ENCODE data around the gene WDR77.

Gene WDR77

DNA sequence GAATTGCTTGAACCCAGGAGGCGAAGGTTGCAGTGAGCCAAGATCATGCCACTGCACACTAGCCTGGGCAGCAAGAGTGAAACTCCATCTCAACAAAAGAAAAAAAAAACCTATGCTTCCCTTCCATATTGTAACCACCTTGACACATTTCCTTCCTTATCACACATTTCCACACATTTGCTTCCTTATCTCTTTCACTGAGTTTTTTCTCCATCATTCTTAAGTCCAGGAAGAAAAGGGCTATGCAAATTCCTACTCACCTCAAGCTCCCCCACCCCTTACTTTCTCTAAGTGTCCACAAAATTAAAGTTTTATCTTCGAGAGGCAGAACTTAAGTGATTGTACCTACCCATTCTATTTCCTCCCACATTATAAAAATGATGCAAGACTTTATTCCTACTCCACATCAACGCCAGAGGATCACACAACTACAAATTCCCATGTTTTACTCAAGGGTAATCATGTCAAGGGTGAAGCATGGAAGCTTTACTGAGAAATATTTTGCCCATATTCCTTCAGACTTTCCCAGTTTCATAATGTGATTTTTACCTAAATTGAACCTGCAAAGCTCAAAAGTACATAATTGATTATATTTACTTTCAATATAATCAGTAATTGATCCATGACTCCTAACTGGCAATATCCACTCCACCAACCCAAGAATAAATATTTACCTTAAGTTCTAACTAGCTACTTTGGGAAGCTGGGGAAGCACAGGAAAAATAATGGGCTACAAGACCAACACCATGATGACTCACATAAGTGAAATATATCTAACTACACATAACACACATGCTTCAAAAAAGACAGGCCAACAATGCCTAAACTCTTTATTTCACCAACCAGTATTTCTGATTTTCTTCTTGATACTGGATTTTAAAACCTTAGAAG, 9.3 kb downstream of the WDR77 start:
- DNase-seq (ENCODE audit: low spot score) = no peak
- in situ Hi-C loops (cut with MboI; ENCODE audit: low sequenced_read_pairs, unreplicated experiment) = no loop called here
- TF ChIP-seq, protein P1, sequence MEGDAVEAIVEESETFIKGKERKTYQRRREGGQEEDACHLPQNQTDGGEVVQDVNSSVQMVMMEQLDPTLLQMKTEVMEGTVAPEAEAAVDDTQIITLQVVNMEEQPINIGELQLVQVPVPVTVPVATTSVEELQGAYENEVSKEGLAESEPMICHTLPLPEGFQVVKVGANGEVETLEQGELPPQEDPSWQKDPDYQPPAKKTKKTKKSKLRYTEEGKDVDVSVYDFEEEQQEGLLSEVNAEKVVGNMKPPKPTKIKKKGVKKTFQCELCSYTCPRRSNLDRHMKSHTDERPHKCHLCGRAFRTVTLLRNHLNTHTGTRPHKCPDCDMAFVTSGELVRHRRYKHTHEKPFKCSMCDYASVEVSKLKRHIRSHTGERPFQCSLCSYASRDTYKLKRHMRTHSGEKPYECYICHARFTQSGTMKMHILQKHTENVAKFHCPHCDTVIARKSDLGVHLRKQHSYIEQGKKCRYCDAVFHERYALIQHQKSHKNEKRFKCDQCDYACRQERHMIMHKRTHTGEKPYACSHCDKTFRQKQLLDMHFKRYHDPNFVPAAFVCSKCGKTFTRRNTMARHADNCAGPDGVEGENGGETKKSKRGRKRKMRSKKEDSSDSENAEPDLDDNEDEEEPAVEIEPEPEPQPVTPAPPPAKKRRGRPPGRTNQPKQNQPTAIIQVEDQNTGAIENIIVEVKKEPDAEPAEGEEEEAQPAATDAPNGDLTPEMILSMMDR (IDR thresholded peaks at IDR 0.05; ENCODE audit: borderline replicate concordance, control extremely low read depth, extremely low read depth, insufficient read depth, missing control alignments) = no peak

DNA sequence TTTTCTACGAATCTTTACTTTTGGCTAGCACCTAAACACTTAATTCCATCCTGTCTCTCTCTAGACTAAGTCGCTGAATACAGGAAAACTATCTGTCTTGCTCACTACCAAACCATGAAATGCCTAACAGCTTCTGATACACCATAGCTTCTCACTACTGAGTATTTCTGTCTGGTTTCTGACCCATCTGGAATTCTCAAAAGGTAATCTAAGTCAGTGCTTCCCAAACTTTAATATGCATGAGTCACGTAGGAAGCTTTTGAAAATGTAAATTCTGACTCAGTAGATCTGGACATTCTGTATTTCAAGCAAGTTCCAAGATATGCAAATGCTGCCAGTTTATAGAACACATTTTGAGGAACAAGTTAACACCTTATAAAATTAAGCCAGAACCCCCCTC, 12.3 kb downstream of the WDR77 start:
- in situ Hi-C loops (cut with MboI; ENCODE audit: low sequenced_read_pairs, unreplicated experiment) = no loop called here
- TF ChIP-seq, protein P1 (IDR thresholded peaks at IDR 0.05; ENCODE audit: borderline replicate concordance, control extremely low read depth, extremely low read depth, insufficient read depth, missing control alignments) = no peak
- no peak for DNase-seq (ENCODE audit: low spot score)

DNA sequence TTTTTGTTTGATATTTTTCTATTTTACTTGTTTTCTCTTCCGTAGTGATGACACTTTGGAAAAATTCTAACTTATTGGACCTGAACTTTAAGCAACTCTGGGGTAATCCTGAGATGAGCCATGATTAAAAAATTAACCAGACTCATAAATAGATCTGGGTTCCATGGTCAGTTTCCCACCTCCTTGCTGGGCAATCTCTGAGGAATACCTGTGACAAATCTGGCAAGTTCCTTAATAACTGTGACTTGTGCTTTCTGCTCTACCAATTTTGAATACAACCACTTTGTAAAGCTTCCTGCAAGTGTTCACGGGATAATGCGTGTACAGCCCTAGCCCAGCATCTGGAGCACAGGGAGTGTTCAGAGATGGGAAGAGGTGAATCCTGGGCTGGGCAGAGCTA, 24.8 kb downstream of the WDR77 start:
- TF ChIP-seq, protein P1 (IDR thresholded peaks at IDR 0.05; ENCODE audit: borderline replicate concordance, control extremely low read depth, extremely low read depth, insufficient read depth, missing control alignments) = no peak
- in situ Hi-C loops (cut with MboI; ENCODE audit: low sequenced_read_pairs, unreplicated experiment) = no loop called here
- no peak for DNase-seq (ENCODE audit: low spot score)

DNA sequence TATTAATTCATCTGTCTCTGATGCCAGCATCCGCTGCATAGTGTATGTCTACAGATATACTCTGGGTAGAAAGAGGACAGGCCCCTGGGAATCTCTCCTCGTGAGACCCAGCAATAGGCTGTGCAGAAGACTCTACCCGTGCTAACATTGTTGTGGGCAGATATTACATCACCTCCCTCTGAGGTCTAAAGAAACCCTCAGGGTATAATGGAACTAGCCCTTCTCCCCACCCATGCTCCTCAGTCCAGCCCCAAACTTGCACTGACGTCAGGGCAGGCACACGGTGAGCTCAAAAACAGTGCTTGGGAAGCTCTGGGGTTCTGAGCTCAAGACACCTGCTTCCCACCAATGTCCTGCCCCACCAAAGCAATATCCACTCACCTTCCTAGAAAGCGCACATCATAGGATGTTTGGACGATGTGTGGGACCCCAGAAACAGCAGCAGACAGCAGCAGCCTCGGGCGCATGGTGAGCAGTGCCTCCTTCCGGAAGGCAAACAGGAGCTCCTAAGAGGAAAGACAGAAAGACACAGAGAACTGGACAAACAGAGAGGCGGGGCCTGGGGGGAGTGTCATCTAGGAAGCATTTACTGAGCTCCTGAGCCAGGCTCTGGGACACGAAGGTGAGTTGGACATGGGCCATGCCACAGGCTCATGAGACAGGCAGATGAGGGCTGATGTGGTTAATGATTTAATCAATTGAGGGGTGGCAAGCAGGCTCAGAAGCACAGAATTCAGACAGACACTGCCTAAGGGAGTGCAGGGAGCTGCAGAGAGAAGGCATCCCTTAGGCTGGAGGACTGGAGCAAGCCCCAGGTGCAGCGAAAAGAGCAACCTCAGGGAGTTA, 26.3 kb downstream of the WDR77 start:
- TF ChIP-seq, protein P1 (IDR thresholded peaks at IDR 0.05; ENCODE audit: borderline replicate concordance, control extremely low read depth, extremely low read depth, insufficient read depth, missing control alignments) = no peak
- no peak for DNase-seq (ENCODE audit: low spot score)
- in situ Hi-C loops (cut with MboI; ENCODE audit: low sequenced_read_pairs, unreplicated experiment) = no loop called here

DNA sequence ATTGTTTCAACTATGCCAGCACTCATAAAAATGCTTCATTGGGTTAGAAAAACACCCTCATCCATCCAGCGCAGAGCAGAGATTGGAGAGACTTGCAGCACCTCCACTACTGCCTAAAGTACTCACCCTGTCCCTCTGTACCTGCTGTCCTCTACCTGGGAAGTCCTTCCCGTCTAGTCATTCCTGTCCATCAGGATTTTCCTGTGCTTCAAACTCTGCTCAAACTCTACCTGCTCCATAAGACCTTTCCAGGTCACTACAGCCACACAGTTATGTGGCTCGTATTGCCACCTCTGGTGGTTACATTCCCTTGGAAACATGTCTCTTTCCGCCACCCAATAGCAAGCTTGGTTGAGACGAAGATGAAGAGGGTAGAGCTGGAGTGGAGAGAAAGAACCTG, 28.7 kb downstream of the WDR77 start:
- no peak for DNase-seq (ENCODE audit: low spot score)
- in situ Hi-C loops (cut with MboI; ENCODE audit: low sequenced_read_pairs, unreplicated experiment) = no loop called here
- TF ChIP-seq, protein P1 (IDR thresholded peaks at IDR 0.05; ENCODE audit: borderline replicate concordance, control extremely low read depth, extremely low read depth, insufficient read depth, missing control alignments) = no peak

DNA sequence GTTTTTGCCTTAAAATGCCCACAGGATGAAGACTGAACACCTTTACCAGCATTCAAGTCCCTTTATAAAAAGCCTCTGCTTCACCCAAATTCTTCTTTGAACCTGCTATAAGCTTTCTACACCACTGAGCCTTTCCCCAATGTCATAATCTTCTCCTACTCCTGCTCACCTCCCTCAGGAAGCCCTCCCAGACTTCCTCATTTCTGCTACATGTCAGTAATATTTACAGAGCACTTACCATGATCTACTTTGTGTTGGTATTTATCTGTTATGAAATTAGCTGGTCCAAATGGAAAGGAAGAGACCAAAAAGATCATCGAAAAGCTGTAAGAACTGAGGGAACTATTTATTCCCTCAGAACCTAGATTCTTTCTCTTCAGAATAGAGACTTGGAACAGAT, 30.0 kb downstream of the WDR77 start:
- DNase-seq (ENCODE audit: low spot score) = no peak
- in situ Hi-C loops (cut with MboI; ENCODE audit: low sequenced_read_pairs, unreplicated experiment) = no loop called here
- TF ChIP-seq, protein P1 (IDR thresholded peaks at IDR 0.05; ENCODE audit: borderline replicate concordance, control extremely low read depth, extremely low read depth, insufficient read depth, missing control alignments) = no peak
